CD4-positive, alpha-beta T cell (primary cell): ENCODE results near the gene LYG1. TPM values are rescaled to one million over a fixed set of nuclear protein-coding genes. Genes with fewer than 3 reads are reported as not detected.
"Not testable (repeated sequence)": the region's sequence is repeated elsewhere in the genome, so short reads cannot be mapped to it uniquely, and the experiment has no call there.

Source experiments
- ATAC-seq: fragments of 200-7000 bp; cut with Tn5 transposase; one replicate; pipeline ENCODE4 v1.10.0; 2022; ENCODE audit warnings: mild to moderate bottlenecking; ENCODE audit not compliant: poor library complexity
- CTCF ChIA-PET: fragments of 350-600 bp; sonication (Branson Sonifier 250); formaldehyde crosslinking; loops from one replicate; lab custom pipeline; 2021; ENCODE audit warnings: antibody characterized with exemption, inconsistent platforms; lab: Charles Lee
- POLR2A ChIA-PET: fragments of 350-600 bp; sonication (Branson Sonifier 250); formaldehyde crosslinking; loops from one replicate; lab custom pipeline; 2021; ENCODE audit warnings: antibody characterized with exemption, inconsistent platforms; lab: Charles Lee
- DNase-seq, 14 experiments: peaks; one replicate each; pipeline ENCODE4 v3.0.0-alpha.2; 2013 to 2020; ENCODE audit warnings: mixed read lengths in 2 of 14
- H3K27ac ChIP-seq, 2 donors: one replicate each; pipeline versions ENCODE4 v1.5.1 to v1.7.0; 2013; ENCODE audit warnings: low read length in 2 of 2, low read depth in 1 of 2, mild to moderate bottlenecking in 1 of 2
- H3K27me3 ChIP-seq, 2 experiments: 1 replicate in 1 of 2; 2 replicates in 1 of 2; pipeline versions ENCODE4 v1.6.1 to v1.7.0; 2013; ENCODE audit warnings: low read length in 2 of 2, control low read depth in 1 of 2, mild to moderate bottlenecking in 1 of 2, moderate library complexity in 1 of 2; ENCODE audit not compliant: insufficient read depth in 2 of 2, control insufficient read depth in 1 of 2
- H3K36me3 ChIP-seq: one replicate; pipeline ENCODE4 v1.6.1; 2013; ENCODE audit warnings: low read length, control low read depth; ENCODE audit not compliant: insufficient read depth
- H3K4me1 ChIP-seq: one replicate; pipeline ENCODE4 v1.6.1; 2013; ENCODE audit warnings: low read length, control low read depth; ENCODE audit not compliant: insufficient read depth
- H3K4me3 ChIP-seq: one replicate; pipeline ENCODE4 v1.5.1; 2013; ENCODE audit warnings: mild to moderate bottlenecking, low read length, moderate library complexity
- H3K9me3 ChIP-seq, 2 experiments: 1 replicate in 1 of 2; 2 replicates in 1 of 2; pipeline versions ENCODE4 v1.6.1 to v1.7.0; 2013; ENCODE audit warnings: low read length in 2 of 2, mild to moderate bottlenecking in 2 of 2, control low read depth in 1 of 2, moderate library complexity in 1 of 2; ENCODE audit not compliant: control insufficient read depth in 1 of 2, insufficient read depth in 1 of 2
- H3K27ac Mint-ChIP-seq: one replicate; pipeline ENCODE4 v1.8.0; 2020; ENCODE audit warnings: mixed read lengths
- H3K27me3 Mint-ChIP-seq: one replicate; pipeline ENCODE4 v1.8.0; 2021; ENCODE audit warnings: mixed read lengths
- H3K36me3 Mint-ChIP-seq: one replicate; pipeline ENCODE4 v1.8.0; 2021; ENCODE audit warnings: low read depth, mixed read lengths
- H3K4me1 Mint-ChIP-seq: one replicate; pipeline ENCODE4 v1.8.0; 2021; ENCODE audit warnings: low read depth, mixed read lengths
- H3K4me3 Mint-ChIP-seq: one replicate; pipeline ENCODE4 v1.8.0; 2020; ENCODE audit warnings: mild to moderate bottlenecking, mixed read lengths
- H3K9me3 Mint-ChIP-seq: one replicate; pipeline ENCODE4 v1.8.0; 2020; ENCODE audit warnings: mixed read lengths
- CTCF ChIP-seq: fragments of 200-600 bp; IDR thresholded peaks from one replicate; pipeline ENCODE4 v1.8.0; 2022; ENCODE audit warnings: antibody characterized with exemption, mild to moderate bottlenecking
- intact Hi-C, 2 experiments: fragments of 100-400 bp; cut with DNase I in 1 of 2; cut with micrococcal nuclease in 1 of 2; formaldehyde crosslinking; loops; one replicate each; pipeline versions ENCODE4 v1.15.1 to v1.9.0; 2023 to 2025; cut with DNase I, micrococcal nuclease
- total RNA-seq, 174 experiments: library from RNA in 2 of 174; stranded (reverse) in 2 of 174; gene quantifications; one replicate each; pipeline ENCODE4 v1.2.3 and lab custom pipeline; 2021 to 2026

The LYG1 gene
- total RNA-seq, 2 experiments from 2014 or later: 0.71 to 1.3 TPM

- Mint-ChIP-seq H3K36me3 (peaks cover 31% of the 10 kb centered on the region), H3K27ac (no peak overlapping the region), H3K4me3 (no peak overlapping the region), H3K4me1 (no peaks in the 10 kb centered on the region), H3K9me3 (peaks cover 3% of the 10 kb centered on the region), H3K27me3 (no peaks in the 10 kb centered on the region)
- ATAC-seq (no peak), DNase-seq (no peak)
- ChIA-PET CTCF (no interaction called here), POLR2A (no interaction called here)
- intact Hi-C loops: no loop called here
- Histone ChIP-seq H3K9me3 (no peaks in the 10 kb centered on the region), H3K36me3 (peaks cover 7% of the 10 kb centered on the region), H3K27me3 (no peaks in the 10 kb centered on the region), H3K4me3 (no peak overlapping the region), H3K27ac (no peak overlapping the region), H3K4me1 (no peaks in the 10 kb centered on the region)
- TF ChIP-seq CTCF: no peak
Measured at GRCh38 chr2:99285526-99285925, 15.5 kb downstream of the LYG1 start.

- Histone ChIP-seq H3K4me1 (no peaks in the 10 kb centered on the region), H3K9me3 (peaks cover 0 to 3% of the 10 kb centered on the region in 2 experiments), H3K27ac (no peak overlapping the region), H3K36me3 (peaks cover 7% of the 10 kb centered on the region), H3K4me3 (no peak overlapping the region), H3K27me3 (no peaks in the 10 kb centered on the region)
- Mint-ChIP-seq H3K36me3 (peaks cover 50% of the 10 kb centered on the region), H3K4me1 (no peaks in the 10 kb centered on the region), H3K4me3 (no peak overlapping the region), H3K27me3 (no peaks in the 10 kb centered on the region), H3K9me3 (peaks cover 10% of the 10 kb centered on the region), H3K27ac (no peak overlapping the region)
- ChIA-PET CTCF (no interaction called here), POLR2A (no interaction called here)
- intact Hi-C loops: no loop called here
- no peak for TF ChIP-seq CTCF
- ATAC-seq: no peak
- no peak for DNase-seq
Measured at GRCh38 chr2:99279969-99280695, 20.9 kb downstream of the LYG1 start.

GRCh38 chr2:99278793-99279291 is 22.2 kb downstream of the LYG1 start:
- ATAC-seq: no peak
- H3K36me3 Mint-ChIP-seq: peaks cover 42% of the 10 kb centered on the region
- H3K9me3 Mint-ChIP-seq: peaks cover 10% of the 10 kb centered on the region

GRCh38 chr2:99278195-99278765 is 22.7 kb downstream of the LYG1 start:
- POLR2A ChIA-PET, H3K4me3 Mint-ChIP-seq: not testable (repeated sequence)
- H3K36me3 Mint-ChIP-seq: peaks cover 38% of the 10 kb centered on the region

More at GRCh38 chr2:99278793-99279291, 22.2 kb downstream of the LYG1 start:
- ChIA-PET CTCF (no interaction called here), POLR2A (no interaction called here)
- Mint-ChIP-seq H3K4me1 (no peaks in the 10 kb centered on the region), H3K27me3 (no peaks in the 10 kb centered on the region), H3K27ac (no peak overlapping the region), H3K4me3 (no peak overlapping the region)
- Histone ChIP-seq H3K9me3 (peaks cover 0 to 3% of the 10 kb centered on the region in 2 experiments), H3K4me1 (no peaks in the 10 kb centered on the region), H3K4me3 (no peak overlapping the region), H3K27me3 (no peaks in the 10 kb centered on the region), H3K36me3 (no peaks in the 10 kb centered on the region), H3K27ac (no peak overlapping the region)
- no peak for DNase-seq
- TF ChIP-seq CTCF: no peak
- intact Hi-C loops: no loop called here

More at GRCh38 chr2:99278195-99278765, 22.7 kb downstream of the LYG1 start:
- H3K9me3 Mint-ChIP-seq, H3K27ac Mint-ChIP-seq, H3K4me1 ChIP-seq, DNase-seq, intact Hi-C loops, H3K36me3 ChIP-seq, H3K4me1 Mint-ChIP-seq, ATAC-seq, H3K9me3 ChIP-seq, H3K4me3 ChIP-seq, H3K27ac ChIP-seq, H3K27me3 ChIP-seq, CTCF ChIA-PET, H3K27me3 Mint-ChIP-seq: not testable (repeated sequence)
